PC-9 (cell line): Measurements from ENCODE around the gene LGI1.

Experiments
- EZH2 ChIP-seq: fragments of 200-600 bp; sonication (generic); IDR thresholded peaks from 2 replicates; pipeline ENCODE4 v1.8.0; 2017; ENCODE audit warnings: antibody characterized with exemption, low read depth
- TF ChIP-seq, protein P1 (sequence below): fragments of 200-600 bp; sonication (generic); conservative IDR thresholded peaks from 2 replicates; pipeline ENCODE4 v1.6.1; 2017; ENCODE audit warnings: mixed run types, antibody characterized with exemption, mild to moderate bottlenecking, moderate library complexity

DNA sequence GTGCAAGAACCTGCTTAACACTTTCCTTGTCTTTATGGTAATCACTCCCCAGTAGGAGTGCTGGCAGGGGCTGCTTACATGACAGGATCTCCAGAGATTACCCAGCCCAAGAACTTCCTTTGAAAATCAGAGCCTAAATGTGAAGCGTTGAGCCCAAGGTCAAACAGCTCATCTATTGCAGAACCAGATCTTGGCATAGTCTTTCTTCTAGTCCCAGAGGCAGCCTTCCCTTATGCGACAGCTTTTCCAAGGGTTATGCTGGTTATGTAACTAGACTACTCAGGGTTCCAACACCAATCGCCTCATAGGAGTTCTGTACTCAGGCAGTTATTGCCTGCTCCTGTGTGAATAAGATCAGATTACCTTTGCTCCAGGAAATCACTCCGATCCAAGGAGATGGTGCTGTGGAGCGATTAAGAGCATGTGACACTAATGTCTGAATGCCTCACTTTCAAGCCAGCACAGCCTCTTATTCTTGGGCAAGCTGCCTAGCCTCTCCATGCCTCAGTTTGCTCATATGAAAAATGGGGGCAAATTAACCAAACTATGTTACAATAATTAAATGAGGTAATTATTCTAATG, 8.4 kb upstream of the LGI1 start:
- no peak for TF ChIP-seq EZH2
- TF ChIP-seq, protein P1, sequence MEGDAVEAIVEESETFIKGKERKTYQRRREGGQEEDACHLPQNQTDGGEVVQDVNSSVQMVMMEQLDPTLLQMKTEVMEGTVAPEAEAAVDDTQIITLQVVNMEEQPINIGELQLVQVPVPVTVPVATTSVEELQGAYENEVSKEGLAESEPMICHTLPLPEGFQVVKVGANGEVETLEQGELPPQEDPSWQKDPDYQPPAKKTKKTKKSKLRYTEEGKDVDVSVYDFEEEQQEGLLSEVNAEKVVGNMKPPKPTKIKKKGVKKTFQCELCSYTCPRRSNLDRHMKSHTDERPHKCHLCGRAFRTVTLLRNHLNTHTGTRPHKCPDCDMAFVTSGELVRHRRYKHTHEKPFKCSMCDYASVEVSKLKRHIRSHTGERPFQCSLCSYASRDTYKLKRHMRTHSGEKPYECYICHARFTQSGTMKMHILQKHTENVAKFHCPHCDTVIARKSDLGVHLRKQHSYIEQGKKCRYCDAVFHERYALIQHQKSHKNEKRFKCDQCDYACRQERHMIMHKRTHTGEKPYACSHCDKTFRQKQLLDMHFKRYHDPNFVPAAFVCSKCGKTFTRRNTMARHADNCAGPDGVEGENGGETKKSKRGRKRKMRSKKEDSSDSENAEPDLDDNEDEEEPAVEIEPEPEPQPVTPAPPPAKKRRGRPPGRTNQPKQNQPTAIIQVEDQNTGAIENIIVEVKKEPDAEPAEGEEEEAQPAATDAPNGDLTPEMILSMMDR = no peak
